ENCODE data around the gene PMS1. TPM values are rescaled to one million over a fixed set of nuclear protein-coding genes. Genes with fewer than 3 reads are reported as not detected.

Gene PMS1
- total and polyA plus RNA-seq, 2 experiments from 2014 or later = 53.7 to 64.1 TPM

- TF ChIP-seq EZH2phosphoT487 (IDR thresholded peaks at IDR 0.05; ENCODE audit: unreplicated experiment) (no peak), ZNF331 (CRISPR knock-in tag; IDR thresholded peaks at IDR 0.05; ENCODE audit: low read depth) (no peak), STAT1 (IDR thresholded peaks at IDR 0.05; ENCODE audit: unreplicated experiment) (no peak), EZH2 (IDR thresholded peaks at IDR 0.05; ENCODE audit: low read depth, unreplicated experiment) (no peak), JUNB (IDR thresholded peaks at IDR 0.05; ENCODE audit: unreplicated experiment) (no peak), CREB1 (CRISPR knock-in tag; IDR thresholded peaks at IDR 0.05; ENCODE audit: low read depth) (no peak), POLR2AphosphoS5 (IDR thresholded peaks at IDR 0.05; ENCODE audit: low read depth) (no peak), NANOG (IDR thresholded peaks at IDR 0.05; ENCODE audit: borderline replicate concordance) (no peak), REST (IDR thresholded peaks at IDR 0.05; ENCODE audit: unreplicated experiment) (no peak), ETS1 (IDR thresholded peaks at IDR 0.05) (no peak), ZNF114 (CRISPR knock-in tag; IDR thresholded peaks at IDR 0.05) (no peak), ZNF462 (CRISPR knock-in tag; IDR thresholded peaks at IDR 0.05) (no peak)
- TF ChIP-seq, protein P1, sequence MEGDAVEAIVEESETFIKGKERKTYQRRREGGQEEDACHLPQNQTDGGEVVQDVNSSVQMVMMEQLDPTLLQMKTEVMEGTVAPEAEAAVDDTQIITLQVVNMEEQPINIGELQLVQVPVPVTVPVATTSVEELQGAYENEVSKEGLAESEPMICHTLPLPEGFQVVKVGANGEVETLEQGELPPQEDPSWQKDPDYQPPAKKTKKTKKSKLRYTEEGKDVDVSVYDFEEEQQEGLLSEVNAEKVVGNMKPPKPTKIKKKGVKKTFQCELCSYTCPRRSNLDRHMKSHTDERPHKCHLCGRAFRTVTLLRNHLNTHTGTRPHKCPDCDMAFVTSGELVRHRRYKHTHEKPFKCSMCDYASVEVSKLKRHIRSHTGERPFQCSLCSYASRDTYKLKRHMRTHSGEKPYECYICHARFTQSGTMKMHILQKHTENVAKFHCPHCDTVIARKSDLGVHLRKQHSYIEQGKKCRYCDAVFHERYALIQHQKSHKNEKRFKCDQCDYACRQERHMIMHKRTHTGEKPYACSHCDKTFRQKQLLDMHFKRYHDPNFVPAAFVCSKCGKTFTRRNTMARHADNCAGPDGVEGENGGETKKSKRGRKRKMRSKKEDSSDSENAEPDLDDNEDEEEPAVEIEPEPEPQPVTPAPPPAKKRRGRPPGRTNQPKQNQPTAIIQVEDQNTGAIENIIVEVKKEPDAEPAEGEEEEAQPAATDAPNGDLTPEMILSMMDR (conservative IDR thresholded peaks at IDR 0.05; ENCODE audit: low read depth in 2 of 2) = no peak
- no peaks in the 10 kb centered on the region for H3K9me3 Mint-ChIP-seq
- DNase-seq (ENCODE audit: low spot score) (no peak), ATAC-seq (no peak)
- peaks cover 17% of the 10 kb centered on the region; the same call in 2 of the 3 replicates for H3K36me3 Mint-ChIP-seq (ENCODE audit: low read depth)
- H3K4me1 ChIP-seq (ENCODE audit: insufficient read depth) = peaks cover 23% of the 10 kb centered on the region
- no peaks in the 10 kb centered on the region for H3K27me3 ChIP-seq (ENCODE audit: insufficient read depth)
- H3F3A ChIP-seq (replicated peaks; ENCODE audit: low read depth) = no peaks in the 10 kb centered on the region
- H3K27me3 Mint-ChIP-seq (ENCODE audit: insufficient read depth, low read depth, poor library complexity) = no peaks in the 10 kb centered on the region
- H2AFZ ChIP-seq = no peak overlapping the region
- no peaks in the 10 kb centered on the region for H3K9me2 ChIP-seq (ENCODE audit: insufficient read depth)
- no peaks in the 10 kb centered on the region for H3K79me2 ChIP-seq (replicated peaks; ENCODE audit: insufficient read depth)
- H4K20me1 ChIP-seq (replicated peaks; ENCODE audit: insufficient read depth) = no peaks in the 10 kb centered on the region
- no peak overlapping the region for H3K4me2 ChIP-seq
- no peak overlapping the region for H3K4me3 Mint-ChIP-seq
- H3K27ac ChIP-seq (ENCODE audit: low read depth) = no peak overlapping the region
- H3K27ac Mint-ChIP-seq = no peak overlapping the region
- H3K4me1 Mint-ChIP-seq = peaks cover 27% of the 10 kb centered on the region
- H3K36me3 ChIP-seq (ENCODE audit: insufficient read depth) = no peaks in the 10 kb centered on the region
- H3K4me3 ChIP-seq = no peak overlapping the region
Observed at GRCh38 chr2:189854187-189854586, 69.9 kb downstream of the PMS1 start.
